Measurements from ENCODE around the gene PCDHA8. TPM values are rescaled to one million over a fixed set of nuclear protein-coding genes. Genes with fewer than 3 reads are reported as not detected.
"Not testable (repeated sequence)": the region's sequence is repeated elsewhere in the genome, so short reads cannot be mapped to it uniquely, and the experiment has no call there.

PCDHA8 gene
- total and polyA plus RNA-seq, 12 donors: 0.04 to 0.13 TPM; not detected in 10

GRCh38 chr5:140806834-140807775, 33.9 kb upstream of the PCDHA8 start, which contains the start of gene PCDHA4:
PCDHA4 (plus strand) TSS chr5:140807068.
- no peaks in the 10 kb centered on the region for H3K4me1 ChIP-seq
- DNase-seq (no peak), ATAC-seq (peak in 3 of 8 donors; percentile 38 to 57 (median 39))
- 13 to 14% methylated on average over 34 to 37 of the region's 47 CpGs for WGBS, 2 donors
- H3K36me3 ChIP-seq: no peaks in the 10 kb centered on the region
- peaks cover 0 to 80% (median 20%) of the 10 kb centered on the region in 11 donors for H3K9me3 ChIP-seq
- H3K4me3 ChIP-seq: peak within 1 kb of the TSS in 9 of 10 donors; percentile 15 to 52 (median 37)
- intact Hi-C loops (cut with DNase I): no loop called here
- peak in 8 of 9 donors; percentile 6 to 54 (median 27) for TF ChIP-seq CTCF (IDR thresholded peaks at IDR 0.05)
- peaks cover 0 to 57% (median 18%) of the 10 kb centered on the region in 7 donors for H3K27me3 ChIP-seq
- no peak within 1 kb of the TSS for H3K27ac ChIP-seq

- H3K27me3 ChIP-seq: peaks cover 0 to 44% (median 8%) of the 10 kb centered on the region in 7 donors
- DNase-seq; H3K27ac ChIP-seq; intact Hi-C loops (cut with DNase I); H3K36me3 ChIP-seq; ATAC-seq; H3K4me3 ChIP-seq; H3K4me1 ChIP-seq: not testable (repeated sequence)
- H3K9me3 ChIP-seq: peaks cover 0 to 78% (median 10%) of the 10 kb centered on the region in 11 donors
- WGBS, 2 donors: 50 to 54% methylated on average over 62 of the region's 62 CpGs
These were observed 32.6 kb upstream of the PCDHA8 start for GRCh38 chr5:140808241-140808888.

- Histone ChIP-seq H3K4me1 (no peaks in the 10 kb centered on the region), H3K4me3 (no peak overlapping the region), H3K36me3 (no peaks in the 10 kb centered on the region), H3K9me3 (peaks cover 0 to 77% (median 10%) of the 10 kb centered on the region in 11 donors), H3K27ac (no peak overlapping the region), H3K27me3 (peaks cover 0 to 42% (median 7%) of the 10 kb centered on the region in 7 donors)
- TF ChIP-seq CTCF (IDR thresholded peaks at IDR 0.05): no peak
- intact Hi-C loops (cut with DNase I): no loop called here
- DNase-seq: no peak
- ATAC-seq: peak in 1 of 8 donors; percentile 50
- WGBS, 2 donors: 56 to 62% methylated on average over 43 of the region's 43 CpGs
These were observed 32.1 kb upstream of the PCDHA8 start for GRCh38 chr5:140808889-140809291.

GRCh38 chr5:140821375-140822280, 19.4 kb upstream of the PCDHA8 start, which contains the start of gene PCDHA5:
PCDHA5 (plus strand) TSS chr5:140821613.
- H3K36me3 ChIP-seq: no peaks in the 10 kb centered on the region
- H3K27ac ChIP-seq: no peak within 1 kb of the TSS
- H3K9me3 ChIP-seq: peaks cover 0 to 61% (median 7%) of the 10 kb centered on the region in 11 donors
- H3K4me1 ChIP-seq: no peaks in the 10 kb centered on the region
- intact Hi-C loops (cut with DNase I): no loop called here
- DNase-seq (no peak), ATAC-seq (no peak)
- peak within 1 kb of the TSS in 1 of 10 donors; percentile 15 for H3K4me3 ChIP-seq
- peak in 6 of 9 donors; percentile 32 to 51 (median 38) for TF ChIP-seq CTCF (IDR thresholded peaks at IDR 0.05)
- WGBS, 2 donors: 21 to 23% methylated on average over 39 of the region's 39 CpGs
- H3K27me3 ChIP-seq: peaks cover 0 to 73% (median 36%) of the 10 kb centered on the region in 7 donors
